NT2/D1 (cell line): ENCODE measurements around the gene ZNF337.

Source experiments
- YY1 ChIP-seq: IDR thresholded peaks from 2 replicates; pipeline ENCODE4 v1.6.1; 2011; ENCODE audit not compliant: insufficient read length, insufficient read depth
- ZNF274 ChIP-seq: IDR thresholded peaks from 2 replicates; pipeline ENCODE4 v1.6.1; 2011; ENCODE audit warnings: mild to moderate bottlenecking, low read depth, low read length

GRCh38 chr20:25730862-25731261 is 34.2 kb upstream of the ZNF337 start:
- no peak for TF ChIP-seq YY1
- no peak for TF ChIP-seq ZNF274
